HL-60 (cell line): Measurements from ENCODE around the gene PIM3.

Source experiments
- TF ChIP-seq, protein P1 (sequence below): IDR thresholded peaks from one replicate; pipeline ENCODE4 v1.5.1; 2011; ENCODE audit warnings: low read length, control low read depth, inconsistent platforms; ENCODE audit not compliant: insufficient read depth
- TF ChIP-seq, protein P2 (sequence below): IDR thresholded peaks from 2 replicates; pipeline ENCODE4 v1.6.1; 2012; ENCODE audit warnings: low read depth; ENCODE audit not compliant: insufficient replicate concordance

DNA sequence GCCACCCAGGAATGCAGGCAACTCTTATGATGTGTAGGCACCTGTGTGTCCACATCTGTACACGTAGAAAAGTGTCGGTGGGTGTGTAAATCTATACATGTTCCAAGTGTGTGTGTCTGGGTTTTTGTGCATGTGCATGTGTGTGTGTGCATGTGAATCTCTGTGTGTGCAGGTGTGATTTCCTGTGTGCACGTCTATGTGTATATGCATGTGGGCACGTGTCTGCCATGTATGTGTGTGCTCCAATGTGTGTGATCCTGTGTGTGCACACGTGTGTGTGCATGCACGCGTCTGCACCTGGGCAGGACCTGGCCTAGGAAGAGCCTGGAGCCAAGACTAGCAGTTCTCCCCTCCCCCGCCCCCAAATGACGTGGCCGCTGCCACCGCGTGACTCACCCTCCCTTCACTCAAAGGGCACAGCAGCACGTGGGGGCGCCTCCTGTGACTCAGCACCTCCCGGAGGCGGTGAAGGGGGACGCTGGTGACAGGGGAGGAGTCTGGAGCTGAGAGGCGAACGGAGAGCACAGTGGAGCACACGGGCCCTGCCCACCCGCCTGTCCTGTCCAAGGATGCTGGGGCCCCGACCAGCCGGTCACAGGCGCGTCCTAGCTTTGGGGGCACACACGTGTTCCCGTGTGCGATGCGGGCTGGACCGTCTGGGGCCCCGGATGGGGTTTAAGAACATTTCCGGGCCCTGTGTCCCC lies 10.1 kb downstream of the PIM3 start:
- TF ChIP-seq, protein P1, sequence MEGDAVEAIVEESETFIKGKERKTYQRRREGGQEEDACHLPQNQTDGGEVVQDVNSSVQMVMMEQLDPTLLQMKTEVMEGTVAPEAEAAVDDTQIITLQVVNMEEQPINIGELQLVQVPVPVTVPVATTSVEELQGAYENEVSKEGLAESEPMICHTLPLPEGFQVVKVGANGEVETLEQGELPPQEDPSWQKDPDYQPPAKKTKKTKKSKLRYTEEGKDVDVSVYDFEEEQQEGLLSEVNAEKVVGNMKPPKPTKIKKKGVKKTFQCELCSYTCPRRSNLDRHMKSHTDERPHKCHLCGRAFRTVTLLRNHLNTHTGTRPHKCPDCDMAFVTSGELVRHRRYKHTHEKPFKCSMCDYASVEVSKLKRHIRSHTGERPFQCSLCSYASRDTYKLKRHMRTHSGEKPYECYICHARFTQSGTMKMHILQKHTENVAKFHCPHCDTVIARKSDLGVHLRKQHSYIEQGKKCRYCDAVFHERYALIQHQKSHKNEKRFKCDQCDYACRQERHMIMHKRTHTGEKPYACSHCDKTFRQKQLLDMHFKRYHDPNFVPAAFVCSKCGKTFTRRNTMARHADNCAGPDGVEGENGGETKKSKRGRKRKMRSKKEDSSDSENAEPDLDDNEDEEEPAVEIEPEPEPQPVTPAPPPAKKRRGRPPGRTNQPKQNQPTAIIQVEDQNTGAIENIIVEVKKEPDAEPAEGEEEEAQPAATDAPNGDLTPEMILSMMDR: no peak
- TF ChIP-seq, protein P2, sequence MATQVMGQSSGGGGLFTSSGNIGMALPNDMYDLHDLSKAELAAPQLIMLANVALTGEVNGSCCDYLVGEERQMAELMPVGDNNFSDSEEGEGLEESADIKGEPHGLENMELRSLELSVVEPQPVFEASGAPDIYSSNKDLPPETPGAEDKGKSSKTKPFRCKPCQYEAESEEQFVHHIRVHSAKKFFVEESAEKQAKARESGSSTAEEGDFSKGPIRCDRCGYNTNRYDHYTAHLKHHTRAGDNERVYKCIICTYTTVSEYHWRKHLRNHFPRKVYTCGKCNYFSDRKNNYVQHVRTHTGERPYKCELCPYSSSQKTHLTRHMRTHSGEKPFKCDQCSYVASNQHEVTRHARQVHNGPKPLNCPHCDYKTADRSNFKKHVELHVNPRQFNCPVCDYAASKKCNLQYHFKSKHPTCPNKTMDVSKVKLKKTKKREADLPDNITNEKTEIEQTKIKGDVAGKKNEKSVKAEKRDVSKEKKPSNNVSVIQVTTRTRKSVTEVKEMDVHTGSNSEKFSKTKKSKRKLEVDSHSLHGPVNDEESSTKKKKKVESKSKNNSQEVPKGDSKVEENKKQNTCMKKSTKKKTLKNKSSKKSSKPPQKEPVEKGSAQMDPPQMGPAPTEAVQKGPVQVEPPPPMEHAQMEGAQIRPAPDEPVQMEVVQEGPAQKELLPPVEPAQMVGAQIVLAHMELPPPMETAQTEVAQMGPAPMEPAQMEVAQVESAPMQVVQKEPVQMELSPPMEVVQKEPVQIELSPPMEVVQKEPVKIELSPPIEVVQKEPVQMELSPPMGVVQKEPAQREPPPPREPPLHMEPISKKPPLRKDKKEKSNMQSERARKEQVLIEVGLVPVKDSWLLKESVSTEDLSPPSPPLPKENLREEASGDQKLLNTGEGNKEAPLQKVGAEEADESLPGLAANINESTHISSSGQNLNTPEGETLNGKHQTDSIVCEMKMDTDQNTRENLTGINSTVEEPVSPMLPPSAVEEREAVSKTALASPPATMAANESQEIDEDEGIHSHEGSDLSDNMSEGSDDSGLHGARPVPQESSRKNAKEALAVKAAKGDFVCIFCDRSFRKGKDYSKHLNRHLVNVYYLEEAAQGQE: no peak
